ENCODE measurements around the gene NBPF6.
"Not testable (repeated sequence)": the region's sequence is repeated elsewhere in the genome, so short reads cannot be mapped to it uniquely, and the experiment has no call there.

Gene NBPF6

DNA sequence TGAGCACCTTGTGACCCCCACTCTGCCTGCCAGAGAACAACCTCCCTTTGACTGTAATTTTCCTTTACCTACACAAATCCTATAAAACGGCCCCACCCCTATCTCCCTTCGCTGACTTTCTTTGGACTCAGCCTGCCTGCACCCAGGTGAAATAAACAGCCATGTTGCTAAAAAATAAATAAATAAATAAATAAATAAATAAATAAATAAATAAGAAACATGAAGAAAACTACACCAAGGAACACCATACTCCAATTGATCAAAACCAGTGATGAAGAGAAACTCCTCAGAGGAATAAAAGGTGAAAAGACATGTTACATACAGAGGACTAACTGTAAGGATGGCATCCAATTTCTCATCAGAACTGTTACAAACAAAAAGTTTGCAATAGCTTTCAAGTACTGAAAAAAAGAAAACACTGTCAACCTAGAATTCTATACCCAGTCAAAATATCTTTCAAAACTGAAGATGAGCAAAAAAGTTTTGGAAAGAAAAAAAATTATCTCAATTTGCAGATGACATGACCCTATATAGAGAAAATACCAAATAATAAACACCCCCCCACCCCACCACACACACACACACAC lies 28.4 kb downstream of the NBPF6 start:
- H3K4me3 ChIP-seq (ENCODE audit: low read depth, low read length), result no peak overlapping the region
- TF ChIP-seq CTCF (IDR thresholded peaks at IDR 0.05; ENCODE audit: low read depth, low read length) (no peak), POLR2A (IDR thresholded peaks at IDR 0.05; ENCODE audit: extremely low read depth, insufficient read length) (no peak), MYC (IDR thresholded peaks at IDR 0.05; ENCODE audit: low read depth, low read length) (no peak)
- TF ChIP-seq, protein P1, sequence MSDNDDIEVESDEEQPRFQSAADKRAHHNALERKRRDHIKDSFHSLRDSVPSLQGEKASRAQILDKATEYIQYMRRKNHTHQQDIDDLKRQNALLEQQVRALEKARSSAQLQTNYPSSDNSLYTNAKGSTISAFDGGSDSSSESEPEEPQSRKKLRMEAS (IDR thresholded peaks at IDR 0.05; ENCODE audit: low read depth, low read length), result no peak

DNA sequence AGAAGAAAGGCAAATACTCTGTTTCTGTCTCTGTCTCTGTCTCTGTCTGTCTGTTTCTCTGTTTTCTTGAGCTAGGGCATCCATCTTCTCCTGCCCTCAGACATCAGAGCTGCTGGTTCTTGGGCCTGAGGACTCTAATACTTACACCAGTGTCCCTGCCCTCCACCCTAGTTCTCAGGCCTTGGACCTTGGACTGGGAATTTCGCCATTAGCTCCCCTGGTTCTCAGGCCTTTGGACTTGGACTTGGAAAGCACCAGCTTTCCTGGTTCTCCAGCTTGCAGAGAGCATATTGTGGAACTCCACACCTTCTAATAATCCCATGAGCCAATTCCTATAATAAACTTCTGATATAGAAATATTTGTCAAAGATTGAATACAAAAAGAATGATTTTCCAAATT lies 32.6 kb downstream of the NBPF6 start:
- TF ChIP-seq, protein P1 (IDR thresholded peaks at IDR 0.05; ENCODE audit: low read depth, low read length), result no peak
- TF ChIP-seq POLR2A (IDR thresholded peaks at IDR 0.05; ENCODE audit: extremely low read depth, insufficient read length) (no peak), MYC (IDR thresholded peaks at IDR 0.05; ENCODE audit: low read depth, low read length) (no peak), CTCF (IDR thresholded peaks at IDR 0.05; ENCODE audit: low read depth, low read length) (no peak)
- no peak overlapping the region for H3K4me3 ChIP-seq (ENCODE audit: low read depth, low read length)
- DNase-seq (ENCODE audit: low read depth), result no peak

More for the DNA sequence above, 28.4 kb downstream of the NBPF6 start:
- no peak for DNase-seq (ENCODE audit: low read depth)

GRCh38 chr1:108485990-108486389 lies 35.8 kb downstream of the NBPF6 start:
- DNase-seq (ENCODE audit: low read depth); H3K4me3 ChIP-seq (ENCODE audit: low read depth, low read length): not testable (repeated sequence)

DNA sequence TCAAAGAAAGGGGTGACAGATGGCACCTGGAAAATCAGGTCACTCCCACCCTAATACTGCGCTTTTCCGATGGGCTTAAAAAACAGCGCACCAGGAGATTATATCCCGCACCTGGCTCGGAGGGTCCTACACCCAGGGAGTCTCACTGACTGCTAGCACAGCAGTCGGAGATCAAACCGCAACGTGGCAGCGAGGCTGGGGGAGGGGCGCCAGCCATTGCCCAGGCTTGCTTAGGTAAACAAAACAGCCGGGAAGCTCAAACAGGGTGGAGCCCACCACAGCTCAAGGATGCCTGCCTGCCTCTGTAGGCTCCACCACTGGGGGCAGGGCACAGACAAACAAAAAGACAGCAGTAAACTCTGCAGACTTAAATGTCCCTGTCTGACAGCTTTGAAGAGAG lies 36.6 kb downstream of the NBPF6 start:
- H3K4me3 ChIP-seq (ENCODE audit: low read depth, low read length); DNase-seq (ENCODE audit: low read depth): not testable (repeated sequence)

DNA sequence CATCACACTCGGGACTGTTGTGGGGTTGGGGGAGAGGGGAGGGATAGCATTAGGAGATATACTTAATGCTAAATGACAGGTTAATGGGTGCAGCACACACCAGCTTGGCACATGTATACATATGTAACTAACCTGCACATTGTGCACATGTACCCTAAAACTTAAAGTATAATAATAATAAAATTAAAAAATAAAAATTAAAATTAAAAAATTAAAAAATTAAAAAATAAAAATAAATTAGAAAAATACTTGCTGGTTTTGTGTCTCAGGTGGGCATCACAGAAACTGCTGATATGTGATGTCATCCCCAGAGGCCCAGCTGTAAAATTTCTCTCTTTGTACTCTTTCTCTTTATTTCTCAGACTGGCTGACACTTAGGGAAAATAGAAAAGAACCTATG lies 44.9 kb downstream of the NBPF6 start:
- H3K4me3 ChIP-seq (ENCODE audit: low read depth, low read length); DNase-seq (ENCODE audit: low read depth): not testable (repeated sequence)

DNA sequence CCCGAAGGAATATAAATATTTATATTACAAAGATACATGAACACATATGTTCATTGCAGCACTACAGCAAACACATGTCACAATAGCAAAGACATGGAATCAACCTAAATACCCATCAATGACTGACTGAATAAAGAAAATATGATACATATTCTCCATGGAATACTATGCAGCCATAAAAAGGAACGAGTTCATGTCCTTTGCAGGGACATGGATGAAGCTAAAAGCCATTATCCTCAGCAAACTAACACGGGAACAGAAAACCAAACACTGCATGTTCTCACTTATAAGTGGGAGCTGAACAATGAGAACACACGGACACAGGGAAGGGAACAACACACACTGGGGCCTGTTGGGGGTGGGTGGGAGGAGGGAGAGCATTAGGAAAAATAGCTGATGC lies 46.7 kb downstream of the NBPF6 start:
- DNase-seq (ENCODE audit: low read depth); H3K4me3 ChIP-seq (ENCODE audit: low read depth, low read length): not testable (repeated sequence)

- TF ChIP-seq MYC (IDR thresholded peaks at IDR 0.05; ENCODE audit: low read depth, low read length) (no peak), POLR2A (IDR thresholded peaks at IDR 0.05; ENCODE audit: extremely low read depth, insufficient read length) (no peak), CTCF (IDR thresholded peaks at IDR 0.05; ENCODE audit: low read depth, low read length) (no peak)
- TF ChIP-seq, protein P1 (IDR thresholded peaks at IDR 0.05; ENCODE audit: low read depth, low read length), result no peak
- no peak for DNase-seq (ENCODE audit: low read depth)
- no peak overlapping the region for H3K4me3 ChIP-seq (ENCODE audit: low read depth, low read length)
Observed at GRCh38 chr1:108502138-108502537, 52.0 kb downstream of the NBPF6 start.

- H3K4me3 ChIP-seq (ENCODE audit: low read depth, low read length), result no peak overlapping the region
- TF ChIP-seq POLR2A (IDR thresholded peaks at IDR 0.05; ENCODE audit: extremely low read depth, insufficient read length), result no peak
- TF ChIP-seq CTCF (IDR thresholded peaks at IDR 0.05; ENCODE audit: low read depth, low read length), result no peak
- no peak for TF ChIP-seq MYC (IDR thresholded peaks at IDR 0.05; ENCODE audit: low read depth, low read length)
- TF ChIP-seq, protein P1 (IDR thresholded peaks at IDR 0.05; ENCODE audit: low read depth, low read length), result no peak
- DNase-seq (ENCODE audit: low read depth), result no peak
Observed at GRCh38 chr1:108502624-108503023, 52.5 kb downstream of the NBPF6 start.

All from NB4 (cell line).